Tongue (tissue), 3 donors: ENCODE results near the gene MRPS18B. TPM values are rescaled to one million over a fixed set of nuclear protein-coding genes. Genes with fewer than 3 reads are reported as not detected.
"Not testable (repeated sequence)": the region's sequence is repeated elsewhere in the genome, so short reads cannot be mapped to it uniquely, and the experiment has no call there.

Experiments
- DNase-seq: peaks from one replicate; pipeline ENCODE4 v3.0.0-alpha.2; 2015
- small RNA-seq: library from RNA; depleted of rRNA; stranded (forward); fragments of <200 nt; gene quantifications from one replicate; pipeline ENCODE3, GENCODE V24; 2014; ENCODE audit warnings: low replicate concordance
- total RNA-seq: library from RNA; depleted of rRNA; stranded (reverse); fragments of >200 nt; gene quantifications from one replicate; pipeline ENCODE4 v1.2.3, GENCODE V29; 2014

The MRPS18B gene
- total RNA-seq, 1 donor from 2014 or later, result 60.1 TPM

GRCh38 chr6:30644769-30645168, 27.1 kb downstream of the MRPS18B start:
- no peak for DNase-seq

DNA sequence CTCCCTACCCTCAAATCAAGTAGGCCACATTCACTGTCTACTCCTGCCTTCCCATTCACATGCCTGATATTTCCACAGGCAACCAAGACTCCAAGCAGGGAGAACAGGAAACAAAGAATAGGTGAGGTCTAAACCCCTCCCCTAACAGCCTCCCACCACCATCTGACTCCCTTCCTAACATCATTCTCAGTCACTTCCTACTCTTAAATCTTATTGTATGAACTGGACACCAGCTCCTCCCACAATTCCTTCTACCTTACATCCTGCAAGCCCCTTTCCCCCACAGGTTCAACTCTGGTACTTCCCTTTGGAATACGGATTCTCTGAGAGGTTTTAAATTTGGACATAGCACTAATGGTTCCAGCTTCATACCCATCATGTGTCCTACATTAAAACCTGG, 28.3 kb downstream of the MRPS18B start:
- no peak for DNase-seq

DNA sequence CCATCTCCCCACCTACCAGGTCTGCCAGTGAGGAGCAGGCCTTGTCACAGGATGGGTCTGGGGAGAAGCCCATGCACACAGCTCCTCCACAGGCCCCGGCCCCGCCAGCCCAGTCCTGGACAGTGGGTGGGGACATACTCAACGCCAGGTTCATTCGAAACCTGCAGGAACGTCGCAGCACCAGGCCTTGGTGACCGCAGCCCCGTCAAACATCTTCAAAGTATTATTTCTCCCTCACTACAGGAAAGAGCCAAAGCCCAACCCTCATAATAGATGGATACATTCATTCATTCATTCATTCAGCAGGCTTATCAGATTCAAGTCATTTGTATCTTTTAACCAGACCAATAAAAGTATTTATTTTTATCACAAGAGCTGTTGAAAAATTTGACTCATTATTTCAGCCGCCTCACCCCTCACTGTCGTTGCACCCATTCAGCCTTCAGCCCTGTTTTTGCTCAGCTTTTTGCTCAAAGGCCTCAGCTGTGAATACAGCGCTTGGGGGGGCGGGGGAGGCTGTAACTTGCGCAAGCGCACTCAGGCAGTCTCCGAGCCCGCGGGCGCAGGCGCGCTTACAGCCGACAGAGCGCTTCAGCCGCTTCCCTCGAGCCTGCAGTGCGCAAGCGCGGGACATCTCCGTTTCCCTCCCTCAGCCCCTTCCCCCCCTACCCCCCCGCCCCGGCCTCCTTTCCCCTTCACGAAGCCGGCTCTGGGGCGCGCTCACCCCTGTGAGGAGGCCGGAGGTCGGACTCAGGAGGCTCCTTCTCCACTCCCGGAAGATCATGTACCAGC, 29.0 kb downstream of the MRPS18B start, which contains the start of gene C6orf136:
C6orf136 (plus strand) TSS at position 684 of the 792 bp plus-strand sequence; CDS start at position 783, 99 bp downstream.
- peak; percentile 98 for DNase-seq

GRCh38 chr6:30647242-30648116, 29.8 kb downstream of the MRPS18B start:
- DNase-seq, result peak; percentile 88

GRCh38 chr6:30651143-30651542, 33.5 kb downstream of the MRPS18B start:
- DNase-seq, result no peak

DNA sequence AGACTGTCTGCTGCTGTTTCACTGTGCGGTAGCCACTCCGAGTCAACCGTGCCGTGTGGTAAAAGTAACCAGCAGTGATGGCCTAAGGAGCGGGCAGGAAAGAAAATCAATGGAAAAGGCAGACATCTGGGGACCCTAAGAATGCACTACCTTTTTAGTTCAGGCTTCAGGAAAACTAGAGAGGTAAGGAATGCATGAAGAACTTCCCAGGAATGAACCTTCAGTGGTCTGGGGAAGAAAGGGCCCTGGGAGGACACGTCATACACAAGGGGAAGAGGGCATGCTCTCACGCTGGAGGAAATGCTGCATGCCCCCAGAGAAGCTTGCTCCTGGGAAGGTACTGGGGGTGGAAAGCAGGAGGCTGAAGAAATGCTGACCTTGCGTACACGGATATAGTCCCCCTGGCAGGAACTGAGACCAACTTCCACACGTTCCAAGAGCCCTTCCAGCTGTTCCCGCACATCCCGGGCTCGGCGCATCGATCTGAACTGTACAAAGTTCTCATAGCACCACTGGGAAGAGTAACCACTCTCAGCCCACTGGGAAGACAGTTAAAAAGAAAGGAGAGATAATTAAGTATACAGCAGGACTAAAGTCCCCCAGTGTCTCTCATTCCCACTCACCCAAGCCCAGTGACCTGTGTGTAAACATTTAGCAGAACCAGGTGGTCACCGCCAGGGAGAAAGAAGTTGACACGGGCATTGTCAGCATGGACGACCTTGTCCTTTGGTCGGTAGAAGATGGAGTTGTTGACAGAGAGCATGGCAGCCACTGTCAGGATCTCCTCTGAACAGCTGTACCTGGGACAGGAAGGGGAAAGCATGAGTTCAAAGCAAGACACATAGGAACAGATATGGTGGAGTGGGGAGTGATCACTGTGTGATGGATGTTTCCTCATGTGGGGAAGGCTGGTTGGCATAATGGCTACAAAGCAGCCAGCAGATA, 37.4 kb downstream of the MRPS18B start:
- no peak for DNase-seq

DNA sequence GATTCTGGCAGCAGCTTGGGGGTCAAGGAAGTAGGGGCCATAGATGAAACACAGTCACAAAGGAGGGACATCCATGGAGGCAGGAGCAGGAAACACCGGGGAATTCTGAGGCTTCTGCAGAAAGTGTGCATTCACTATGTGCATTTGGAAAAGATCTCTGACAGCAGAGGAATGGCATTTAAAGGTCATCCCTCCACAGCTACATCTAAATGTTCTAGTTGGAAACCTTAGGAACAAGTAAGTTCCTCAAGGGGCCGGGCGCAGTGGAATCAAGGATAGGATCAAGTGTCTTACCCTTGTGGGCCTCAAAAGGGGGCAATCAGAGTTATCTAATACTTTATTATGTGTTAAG, 38.1 kb downstream of the MRPS18B start:
- DNase-seq, result no peak

- DNase-seq, result no peak
Measured at GRCh38 chr6:30656513-30656912, 38.9 kb downstream of the MRPS18B start.

- no peak for DNase-seq
Measured at GRCh38 chr6:30657454-30657853, 39.8 kb downstream of the MRPS18B start.

DNA sequence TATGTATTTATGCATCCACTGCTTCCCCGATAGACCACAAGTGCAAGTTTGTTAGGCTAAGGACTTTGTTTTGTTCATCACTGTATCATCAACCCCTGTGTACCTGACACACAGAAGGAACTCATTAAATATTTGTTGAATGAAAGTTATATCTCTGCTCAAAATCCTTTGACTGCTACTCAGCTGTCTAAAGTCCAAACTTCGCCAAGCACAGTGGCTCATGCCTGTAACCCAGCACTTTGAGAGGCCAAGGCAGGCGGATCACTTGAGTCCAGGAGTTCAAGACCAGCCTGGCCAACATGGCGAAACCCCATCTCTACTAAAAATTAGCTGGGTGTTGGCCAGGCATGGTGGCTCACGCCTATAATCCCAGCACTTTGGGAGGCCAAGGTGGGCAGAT, 40.3 kb downstream of the MRPS18B start:
- not testable (repeated sequence) for DNase-seq

- no peak for DNase-seq
Measured at GRCh38 chr6:30664994-30665767, 47.5 kb downstream of the MRPS18B start.

- DNase-seq, result not testable (repeated sequence)
Measured at GRCh38 chr6:30666300-30666699, 48.7 kb downstream of the MRPS18B start.

DNA sequence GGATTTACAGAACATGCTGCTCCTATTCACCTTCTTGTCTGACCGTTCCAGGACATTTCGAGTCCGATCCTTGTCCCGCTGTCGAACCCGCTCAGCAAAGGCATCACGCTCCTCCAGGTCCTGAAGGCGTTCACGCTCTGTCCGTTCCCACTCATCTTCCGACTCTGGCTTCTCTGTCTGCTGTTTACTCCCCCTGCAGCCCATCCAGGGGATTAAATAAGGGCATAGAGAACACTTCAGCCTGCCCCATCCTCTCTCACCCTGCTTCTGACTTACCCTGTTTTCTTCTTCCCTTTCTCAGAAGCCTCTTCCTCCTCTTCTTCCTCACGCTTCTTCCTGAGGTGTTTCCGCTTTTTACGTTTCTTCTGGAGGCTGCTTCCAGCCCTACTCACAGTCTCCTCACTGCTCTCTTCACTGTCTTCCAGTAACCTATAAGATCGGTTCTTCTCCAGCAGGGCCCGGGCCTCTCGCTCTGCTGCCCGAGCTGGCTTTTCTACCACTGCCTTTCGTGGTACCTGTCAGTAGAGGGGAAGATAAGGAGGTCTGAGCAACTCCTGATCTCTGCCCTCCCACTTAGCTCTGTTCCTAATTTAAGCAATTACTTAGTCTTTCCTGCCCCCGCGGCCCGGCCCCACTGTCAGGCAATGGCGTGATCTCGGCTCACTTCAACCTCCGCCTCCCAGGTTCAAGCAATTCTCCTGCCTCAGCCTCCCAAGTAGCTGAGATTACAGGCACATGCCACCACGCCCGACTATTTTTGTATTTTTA, 53.3 kb downstream of the MRPS18B start:
- no peak for DNase-seq

DNA sequence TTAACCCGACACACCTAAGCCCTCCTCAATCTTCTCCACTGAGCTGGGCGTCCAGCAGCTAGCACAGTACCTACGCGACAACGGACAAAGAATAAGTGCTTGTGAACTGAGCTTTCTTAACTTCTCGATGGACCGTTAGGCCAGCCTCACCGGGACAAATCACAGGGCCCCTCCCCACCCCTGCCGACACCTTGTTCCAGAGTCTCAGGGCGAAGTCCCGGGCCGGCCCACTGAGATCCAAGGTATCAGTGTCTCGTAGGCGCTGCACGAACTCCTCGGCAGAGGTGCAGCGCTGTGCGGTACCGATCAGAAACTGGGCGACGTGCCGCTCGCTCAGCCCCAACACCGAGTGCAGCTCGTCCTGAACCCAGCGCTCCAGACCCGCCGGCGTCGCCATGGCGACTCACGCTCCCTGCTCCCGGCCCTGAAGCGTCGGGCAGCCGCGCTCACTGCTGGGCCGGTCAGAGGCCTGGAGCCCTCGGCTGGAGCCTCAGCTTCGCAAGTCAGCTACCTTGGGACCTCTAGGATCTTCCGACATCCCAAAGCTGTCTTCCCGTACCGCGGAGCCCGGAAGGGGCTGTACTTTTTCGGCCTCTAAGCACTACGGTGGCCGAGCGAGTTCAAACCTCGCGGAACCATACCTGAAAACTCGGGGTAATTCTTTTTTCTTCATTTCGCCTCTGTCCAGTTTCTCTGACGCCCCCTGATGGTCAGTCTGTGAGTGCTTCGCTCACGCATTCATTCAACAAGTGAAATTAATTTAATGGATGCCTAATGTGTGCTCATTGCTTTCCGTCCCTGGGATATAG, 55.0 kb downstream of the MRPS18B start, which contains the start of gene DHX16:
DHX16 (minus strand) TSS at position 562 of the 809 bp plus-strand sequence; CDS start at position 397, 165 bp downstream.
- peak; percentile 99 for DNase-seq

Small RNA genes within 50 kb of the gene (small RNA-seq; reads per million reads assigned to genes)
- gene MIR877, result 5.1 reads per million, percentile 92 among the genes with 10 or more reads in this experiment

Other genes starting within 250 kb of the MRPS18B start
- gene HLA-E, start 128.3 kb upstream of the MRPS18B start, total RNA-seq, result 179 TPM
- gene GNL1, start 61.4 kb upstream of the MRPS18B start, total RNA-seq, result 40.2 TPM
- gene PRR3, start 60.5 kb upstream of the MRPS18B start, total RNA-seq, result 5.8 TPM
- gene ABCF1, start 46.4 kb upstream of the MRPS18B start, total RNA-seq, result 36.4 TPM
- 18.8 TPM for gene PPP1R10, start 597 bp upstream of the MRPS18B start, total RNA-seq
- gene ATAT1, start 9.0 kb downstream of the MRPS18B start, total RNA-seq, result 6.4 TPM
- 15.5 TPM for gene C6orf136, start 29.3 kb downstream of the MRPS18B start, total RNA-seq
- gene DHX16, start 55.2 kb downstream of the MRPS18B start, total RNA-seq, result 24.5 TPM
- 19.7 TPM for gene PPP1R18, start 68.8 kb downstream of the MRPS18B start, total RNA-seq
- 5.2 TPM for gene NRM, start 73.1 kb downstream of the MRPS18B start, total RNA-seq
- 14.5 TPM for gene MDC1, start 99.4 kb downstream of the MRPS18B start, total RNA-seq
- gene TUBB, start 102.5 kb downstream of the MRPS18B start, total RNA-seq, result 286 TPM
- 79.3 TPM for gene FLOT1, start 124.8 kb downstream of the MRPS18B start, total RNA-seq
- gene IER3, start 126.7 kb downstream of the MRPS18B start, total RNA-seq, result 7.1 TPM